CD8-positive, alpha-beta memory T cell (primary cell): ENCODE data around the gene GCNT2. TPM values are rescaled to one million over a fixed set of nuclear protein-coding genes. Genes with fewer than 3 reads are reported as not detected.

Experiments used
- CTCF ChIA-PET: fragments of 350-600 bp; sonication (Branson Sonifier 250); formaldehyde crosslinking; loops from one replicate; lab custom pipeline; 2021; ENCODE audit warnings: antibody characterized with exemption; lab: Charles Lee
- POLR2A ChIA-PET: fragments of 350-600 bp; sonication (Branson Sonifier 250); formaldehyde crosslinking; loops from one replicate; lab custom pipeline; 2021; ENCODE audit warnings: antibody characterized with exemption; lab: Charles Lee
- DNase-seq, 5 donors: peaks; one replicate each; pipeline versions ENCODE4 v3.0.0 to v3.0.0-alpha.2; 2020 to 2022; ENCODE audit warnings: mixed read lengths in 1 of 5
- H3K27ac ChIP-seq: one replicate; pipeline ENCODE4 v1.7.0; 2013; ENCODE audit warnings: low read depth, mild to moderate bottlenecking, low read length, moderate library complexity
- H3K27me3 ChIP-seq: 2 replicates; pipeline ENCODE4 v1.7.0; 2013; ENCODE audit warnings: low read length, mild to moderate bottlenecking; ENCODE audit not compliant: insufficient read depth, poor library complexity, severe bottlenecking
- H3K36me3 ChIP-seq: 2 replicates; pipeline ENCODE4 v1.7.0; 2013; ENCODE audit warnings: mild to moderate bottlenecking, low read length, moderate library complexity; ENCODE audit not compliant: insufficient read depth
- H3K4me1 ChIP-seq: 2 replicates; pipeline ENCODE4 v1.7.0; 2013; ENCODE audit warnings: mild to moderate bottlenecking, low read length, moderate library complexity; ENCODE audit not compliant: insufficient read depth
- H3K4me3 ChIP-seq: 2 replicates; pipeline ENCODE4 v1.7.0; 2013; ENCODE audit warnings: mild to moderate bottlenecking, low read length
- H3K9me3 ChIP-seq: 2 replicates; pipeline ENCODE4 v1.7.0; 2013; ENCODE audit warnings: mild to moderate bottlenecking, low read length
- H3K27ac Mint-ChIP-seq, 8 donors: one replicate each; pipeline ENCODE4 v1.8.0; 2020 to 2021; ENCODE audit warnings: mixed read lengths in 8 of 8, mild to moderate bottlenecking in 6 of 8, inconsistent platforms in 3 of 8, moderate library complexity in 3 of 8
- H3K27me3 Mint-ChIP-seq, 2 donors: one replicate each; pipeline ENCODE4 v1.8.0; 2020 to 2021; ENCODE audit warnings: mixed read lengths in 2 of 2, mild to moderate bottlenecking in 1 of 2, moderate library complexity in 1 of 2
- H3K36me3 Mint-ChIP-seq, 3 donors: one replicate each; pipeline ENCODE4 v1.8.0; 2020 to 2021; ENCODE audit warnings: mixed read lengths in 3 of 3, inconsistent platforms in 1 of 3, mild to moderate bottlenecking in 1 of 3
- H3K4me1 Mint-ChIP-seq, 3 donors: one replicate each; pipeline ENCODE4 v1.8.0; 2020 to 2021; ENCODE audit warnings: mixed read lengths in 3 of 3, inconsistent platforms in 1 of 3, mild to moderate bottlenecking in 1 of 3
- H3K4me3 Mint-ChIP-seq, 7 donors: one replicate each; pipeline ENCODE4 v1.8.0; 2020 to 2021; ENCODE audit warnings: mixed read lengths in 7 of 7, mild to moderate bottlenecking in 6 of 7, moderate library complexity in 4 of 7, inconsistent platforms in 2 of 7
- H3K9me3 Mint-ChIP-seq, 5 donors: one replicate each; pipeline ENCODE4 v1.8.0; 2020 to 2022; ENCODE audit warnings: mixed read lengths in 5 of 5, mild to moderate bottlenecking in 3 of 5, moderate library complexity in 2 of 5, inconsistent platforms in 1 of 5
- polyA plus RNA-seq: library from polyadenylated mRNA; unstranded; fragments of 300-500 nt; fragmentation: Illumina TruSeq; gene quantifications from one replicate; pipeline ENCODE4 v1.2.3, GENCODE V29; 2021
- total RNA-seq, 2 experiments: library from RNA; stranded (reverse); gene quantifications; one replicate each; pipeline ENCODE4 v1.2.3, GENCODE V29; 2021

The GCNT2 gene
- total and polyA plus RNA-seq, 3 experiments from 2014 or later, result 1.3 to 1.4 (median 1.4) TPM

GRCh38 chr6:10507298-10507697, 13.9 kb upstream of the GCNT2 start:
- ChIA-PET CTCF (no interaction called here), POLR2A (no interaction called here)
- Histone ChIP-seq H3K27me3 (no peaks in the 10 kb centered on the region), H3K4me3 (no peak overlapping the region), H3K27ac (no peak overlapping the region), H3K36me3 (no peaks in the 10 kb centered on the region), H3K9me3 (no peaks in the 10 kb centered on the region), H3K4me1 (peaks cover 6% of the 10 kb centered on the region)
- Mint-ChIP-seq H3K4me1 (peaks cover 11 to 20% (median 16%) of the 10 kb centered on the region in 3 donors), H3K4me3 (peak overlapping the region in 2 of 7 donors; percentile 4 to 28), H3K27me3 (peaks cover 3 to 8% of the 10 kb centered on the region in 2 donors), H3K36me3 (no peaks in the 10 kb centered on the region), H3K9me3 (no peaks in the 10 kb centered on the region), H3K27ac (peak overlapping the region in 7 of 8 donors; percentile 4 to 86 (median 48))
- DNase-seq, result no peak

GRCh38 chr6:10507715-10508114, 13.4 kb upstream of the GCNT2 start:
- H3K4me1 Mint-ChIP-seq, result peaks cover 11 to 20% (median 16%) of the 10 kb centered on the region in 3 donors
- H3K27ac ChIP-seq, result no peak overlapping the region

GRCh38 chr6:10510592-10511367, 10.4 kb upstream of the GCNT2 start:
- POLR2A ChIA-PET, result no interaction called here

More at GRCh38 chr6:10507715-10508114, 13.4 kb upstream of the GCNT2 start:
- no peaks in the 10 kb centered on the region for H3K36me3 Mint-ChIP-seq
- ChIA-PET CTCF (no interaction called here), POLR2A (no interaction called here)
- H3K27me3 ChIP-seq, result no peaks in the 10 kb centered on the region
- H3K4me1 ChIP-seq, result peaks cover 6% of the 10 kb centered on the region
- no peaks in the 10 kb centered on the region for H3K9me3 Mint-ChIP-seq
- H3K4me3 Mint-ChIP-seq, result peak overlapping the region in 2 of 7 donors; percentile 4 to 28
- no peak overlapping the region for H3K4me3 ChIP-seq
- no peak for DNase-seq
- H3K9me3 ChIP-seq, result no peaks in the 10 kb centered on the region
- H3K27ac Mint-ChIP-seq, result peak overlapping the region in 7 of 8 donors; percentile 3 to 54 (median 15)
- H3K36me3 ChIP-seq, result no peaks in the 10 kb centered on the region
- peaks cover 3 to 4% of the 10 kb centered on the region in 2 donors for H3K27me3 Mint-ChIP-seq

GRCh38 chr6:10511477-10511876, 9.7 kb upstream of the GCNT2 start:
- Mint-ChIP-seq H3K9me3 (no peaks in the 10 kb centered on the region), H3K36me3 (no peaks in the 10 kb centered on the region), H3K4me1 (peaks cover 11 to 20% (median 16%) of the 10 kb centered on the region in 3 donors), H3K4me3 (no peak overlapping the region), H3K27ac (no peak overlapping the region), H3K27me3 (peaks cover 0 to 3% of the 10 kb centered on the region in 2 donors)
- ChIA-PET CTCF (interaction anchor here (0.7 to 2.0 kb wide), 4 partner anchors 16 to 289 kb away, joined by 3 to 9 read pairs (median 3); no protein-coding TSS in a partner anchor), POLR2A (no interaction called here)
- Histone ChIP-seq H3K27me3 (no peaks in the 10 kb centered on the region), H3K9me3 (no peaks in the 10 kb centered on the region), H3K27ac (no peak overlapping the region), H3K36me3 (no peaks in the 10 kb centered on the region), H3K4me1 (peaks cover 6% of the 10 kb centered on the region), H3K4me3 (no peak overlapping the region)
- DNase-seq, result no peak

More at GRCh38 chr6:10510592-10511367, 10.4 kb upstream of the GCNT2 start:
- Histone ChIP-seq H3K36me3 (no peaks in the 10 kb centered on the region), H3K27me3 (no peaks in the 10 kb centered on the region), H3K4me1 (peaks cover 6% of the 10 kb centered on the region), H3K4me3 (no peak overlapping the region), H3K9me3 (no peaks in the 10 kb centered on the region), H3K27ac (no peak overlapping the region)
- H3K4me3 Mint-ChIP-seq, result no peak overlapping the region
- DNase-seq, result peak in 1 of 5 donors; percentile 32
- no peaks in the 10 kb centered on the region for H3K9me3 Mint-ChIP-seq
- H3K27ac Mint-ChIP-seq, result peak overlapping the region in 1 of 8 donors; percentile 56
- H3K36me3 Mint-ChIP-seq, result no peaks in the 10 kb centered on the region
- peaks cover 11 to 20% (median 16%) of the 10 kb centered on the region in 3 donors for H3K4me1 Mint-ChIP-seq
- CTCF ChIA-PET, result interaction anchor here (0.7 to 2.0 kb wide), 7 partner anchors 15 to 291 kb away, joined by 3 to 9 read pairs (median 3); no protein-coding TSS in a partner anchor
- H3K27me3 Mint-ChIP-seq, result peaks cover 0 to 3% of the 10 kb centered on the region in 2 donors

GRCh38 chr6:10513544-10513943, 7.6 kb upstream of the GCNT2 start:
- H3K36me3 Mint-ChIP-seq, result no peaks in the 10 kb centered on the region

DNA sequence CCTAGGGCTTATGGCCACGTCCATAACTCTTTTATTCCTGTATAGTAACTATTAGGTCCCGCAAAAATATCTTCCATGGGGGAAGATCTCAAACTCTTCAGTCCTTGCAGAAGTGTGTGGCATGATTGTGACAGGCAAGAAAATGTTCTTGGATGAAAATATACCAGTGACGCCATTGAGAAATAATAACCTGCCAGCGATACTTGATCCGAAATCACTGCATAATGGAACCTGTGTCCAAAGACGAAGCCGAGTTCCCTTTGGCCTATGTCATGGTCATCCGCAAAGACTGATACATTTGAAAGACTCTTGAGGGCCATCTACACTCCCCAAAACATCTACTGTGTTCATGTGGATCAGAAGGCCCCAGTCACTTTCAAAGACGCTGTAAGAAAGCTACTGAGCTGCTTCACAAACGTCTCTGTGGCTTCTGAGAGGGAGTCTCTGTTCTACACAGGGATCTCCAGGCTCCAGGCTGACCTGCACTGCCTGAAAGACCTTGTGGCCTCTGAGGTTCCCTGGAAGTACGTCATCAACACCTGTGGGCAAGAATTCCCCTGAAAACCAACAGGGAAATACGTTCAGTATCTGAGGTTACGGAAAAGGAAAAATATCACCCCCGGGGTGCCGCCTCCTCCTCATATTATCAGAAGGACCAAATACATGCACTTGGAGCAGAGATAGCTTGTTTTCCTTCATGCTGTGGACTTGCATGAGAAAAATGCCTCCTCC, 6.9 kb upstream of the GCNT2 start:
- Histone ChIP-seq H3K4me3 (no peak overlapping the region), H3K9me3 (no peaks in the 10 kb centered on the region), H3K27me3 (no peaks in the 10 kb centered on the region), H3K27ac (no peak overlapping the region), H3K4me1 (no peaks in the 10 kb centered on the region), H3K36me3 (no peaks in the 10 kb centered on the region)
- H3K36me3 Mint-ChIP-seq, result no peaks in the 10 kb centered on the region
- POLR2A ChIA-PET, result no interaction called here
- CTCF ChIA-PET, result no interaction called here
- DNase-seq, result no peak
- peaks cover 5 to 7% (median 6%) of the 10 kb centered on the region in 3 donors for H3K4me1 Mint-ChIP-seq
- no peak overlapping the region for H3K27ac Mint-ChIP-seq
- peaks cover 0 to 3% of the 10 kb centered on the region in 2 donors for H3K27me3 Mint-ChIP-seq
- no peaks in the 10 kb centered on the region for H3K9me3 Mint-ChIP-seq
- no peak overlapping the region for H3K4me3 Mint-ChIP-seq

More at GRCh38 chr6:10513544-10513943, 7.6 kb upstream of the GCNT2 start:
- Mint-ChIP-seq H3K27ac (no peak overlapping the region), H3K4me3 (no peak overlapping the region), H3K4me1 (peaks cover 5 to 7% (median 6%) of the 10 kb centered on the region in 3 donors), H3K27me3 (peaks cover 0 to 3% of the 10 kb centered on the region in 2 donors), H3K9me3 (no peaks in the 10 kb centered on the region)
- ChIA-PET POLR2A (no interaction called here), CTCF (no interaction called here)
- H3K4me1 ChIP-seq, result no peaks in the 10 kb centered on the region
- H3K4me3 ChIP-seq, result no peak overlapping the region
- H3K9me3 ChIP-seq, result no peaks in the 10 kb centered on the region
- DNase-seq, result no peak
- H3K27ac ChIP-seq, result no peak overlapping the region
- no peaks in the 10 kb centered on the region for H3K36me3 ChIP-seq
- no peaks in the 10 kb centered on the region for H3K27me3 ChIP-seq

DNA sequence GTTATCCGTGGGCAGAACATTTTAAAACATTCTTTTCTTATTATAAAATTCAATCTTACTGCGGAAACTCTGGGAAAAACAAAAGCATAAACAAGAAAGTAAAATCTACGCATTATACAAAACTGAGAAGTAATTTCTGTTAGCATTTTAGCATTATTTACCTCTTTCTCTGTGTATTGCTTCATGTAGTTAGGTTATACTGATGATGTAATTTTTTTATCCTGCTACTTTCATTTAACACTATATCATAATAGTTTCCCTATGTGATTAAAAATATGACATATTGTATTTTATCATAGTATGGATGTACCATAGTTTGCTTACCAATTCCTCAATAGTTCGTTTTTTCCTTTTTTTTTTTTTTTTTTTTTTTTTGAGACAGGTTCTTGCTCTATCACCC, 4.2 kb upstream of the GCNT2 start:
- ChIA-PET CTCF (no interaction called here), POLR2A (no interaction called here)
- Mint-ChIP-seq H3K36me3 (no peaks in the 10 kb centered on the region), H3K9me3 (no peaks in the 10 kb centered on the region), H3K4me1 (no peaks in the 10 kb centered on the region), H3K27ac (no peak overlapping the region), H3K4me3 (no peak overlapping the region), H3K27me3 (peaks cover under 1 to 7% of the 10 kb centered on the region in 2 donors)
- Histone ChIP-seq H3K4me1 (no peaks in the 10 kb centered on the region), H3K36me3 (no peaks in the 10 kb centered on the region), H3K27me3 (no peaks in the 10 kb centered on the region), H3K27ac (no peak overlapping the region), H3K9me3 (no peaks in the 10 kb centered on the region), H3K4me3 (no peak overlapping the region)
- no peak for DNase-seq
